ENCODE data around the gene DYNC2I2.

The DYNC2I2 gene

GRCh38 chr9:128685636-128686489 lies 29.2 kb upstream of the DYNC2I2 start:
- H3K4me3 ChIP-seq (ENCODE audit: low read depth, low read length): no peak overlapping the region
- no peak for DNase-seq
- H3K27me3 ChIP-seq: no peaks in the 10 kb centered on the region
- H3K4me1 ChIP-seq: peaks cover 4% of the 10 kb centered on the region
- H3K36me3 ChIP-seq: peaks cover 9% of the 10 kb centered on the region
- TF ChIP-seq, protein P1, sequence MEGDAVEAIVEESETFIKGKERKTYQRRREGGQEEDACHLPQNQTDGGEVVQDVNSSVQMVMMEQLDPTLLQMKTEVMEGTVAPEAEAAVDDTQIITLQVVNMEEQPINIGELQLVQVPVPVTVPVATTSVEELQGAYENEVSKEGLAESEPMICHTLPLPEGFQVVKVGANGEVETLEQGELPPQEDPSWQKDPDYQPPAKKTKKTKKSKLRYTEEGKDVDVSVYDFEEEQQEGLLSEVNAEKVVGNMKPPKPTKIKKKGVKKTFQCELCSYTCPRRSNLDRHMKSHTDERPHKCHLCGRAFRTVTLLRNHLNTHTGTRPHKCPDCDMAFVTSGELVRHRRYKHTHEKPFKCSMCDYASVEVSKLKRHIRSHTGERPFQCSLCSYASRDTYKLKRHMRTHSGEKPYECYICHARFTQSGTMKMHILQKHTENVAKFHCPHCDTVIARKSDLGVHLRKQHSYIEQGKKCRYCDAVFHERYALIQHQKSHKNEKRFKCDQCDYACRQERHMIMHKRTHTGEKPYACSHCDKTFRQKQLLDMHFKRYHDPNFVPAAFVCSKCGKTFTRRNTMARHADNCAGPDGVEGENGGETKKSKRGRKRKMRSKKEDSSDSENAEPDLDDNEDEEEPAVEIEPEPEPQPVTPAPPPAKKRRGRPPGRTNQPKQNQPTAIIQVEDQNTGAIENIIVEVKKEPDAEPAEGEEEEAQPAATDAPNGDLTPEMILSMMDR (IDR thresholded peaks at IDR 0.05; ENCODE audit: low read depth, low read length): no peak
- no peaks in the 10 kb centered on the region for H3K9me3 ChIP-seq

DNA sequence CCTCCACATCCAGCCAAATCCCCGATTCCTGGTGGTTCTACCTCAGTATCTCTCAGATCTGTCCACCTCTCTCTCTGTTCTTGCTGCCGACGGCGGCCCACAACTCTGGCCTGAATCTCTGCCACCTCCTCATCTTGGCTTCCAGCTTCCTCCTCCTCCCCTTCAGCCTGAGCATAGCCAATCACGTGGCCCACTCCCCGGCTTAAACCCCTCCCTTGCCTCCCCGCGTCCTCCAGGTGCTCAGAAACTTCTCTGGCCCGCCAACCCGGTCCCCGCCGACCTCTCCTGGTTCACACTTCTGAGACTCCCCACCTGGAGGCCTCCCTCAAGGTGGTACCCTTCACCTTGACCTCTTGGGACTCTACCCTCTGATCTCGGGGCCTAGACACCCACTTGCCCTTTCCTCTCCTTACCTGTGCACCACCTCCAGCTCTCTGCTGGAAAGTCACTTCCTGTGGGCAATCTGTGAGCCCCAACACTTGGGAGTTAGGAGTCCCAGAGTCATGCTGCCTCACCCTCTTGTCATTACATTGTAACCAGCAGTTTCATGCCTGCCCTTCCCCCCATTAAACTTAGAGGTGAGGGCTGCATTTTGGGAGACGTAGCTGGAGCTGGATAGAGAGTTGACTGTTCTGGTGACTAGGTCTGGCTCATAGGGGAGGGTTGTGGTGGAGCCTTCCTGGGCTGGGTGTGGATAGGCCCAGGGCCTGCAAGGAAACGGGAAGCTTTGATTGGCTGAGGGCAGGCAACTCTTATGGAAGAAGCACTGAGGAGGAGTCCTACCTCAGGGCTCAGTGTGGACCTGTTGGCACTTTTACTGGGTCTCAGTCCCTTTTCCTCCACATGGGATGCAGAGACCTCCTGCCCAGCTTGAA lies 27.9 kb upstream of the DYNC2I2 start:
- no peaks in the 10 kb centered on the region for H3K9me3 ChIP-seq
- no peaks in the 10 kb centered on the region; the same call in 1 of the 2 replicates for H3K36me3 ChIP-seq
- peak overlapping the region; percentile 66 for H3K4me3 ChIP-seq (ENCODE audit: low read depth, low read length)
- H3K4me1 ChIP-seq: peaks cover 4% of the 10 kb centered on the region
- H3K27me3 ChIP-seq: no peaks in the 10 kb centered on the region
- TF ChIP-seq, protein P1 (IDR thresholded peaks at IDR 0.05; ENCODE audit: low read depth, low read length): no peak
- DNase-seq: peak; percentile 57

GRCh38 chr9:128684065-128684324 lies 27.3 kb upstream of the DYNC2I2 start:
- no peaks in the 10 kb centered on the region for H3K27me3 ChIP-seq
- no peak for DNase-seq
- peaks cover 4% of the 10 kb centered on the region for H3K4me1 ChIP-seq

DNA sequence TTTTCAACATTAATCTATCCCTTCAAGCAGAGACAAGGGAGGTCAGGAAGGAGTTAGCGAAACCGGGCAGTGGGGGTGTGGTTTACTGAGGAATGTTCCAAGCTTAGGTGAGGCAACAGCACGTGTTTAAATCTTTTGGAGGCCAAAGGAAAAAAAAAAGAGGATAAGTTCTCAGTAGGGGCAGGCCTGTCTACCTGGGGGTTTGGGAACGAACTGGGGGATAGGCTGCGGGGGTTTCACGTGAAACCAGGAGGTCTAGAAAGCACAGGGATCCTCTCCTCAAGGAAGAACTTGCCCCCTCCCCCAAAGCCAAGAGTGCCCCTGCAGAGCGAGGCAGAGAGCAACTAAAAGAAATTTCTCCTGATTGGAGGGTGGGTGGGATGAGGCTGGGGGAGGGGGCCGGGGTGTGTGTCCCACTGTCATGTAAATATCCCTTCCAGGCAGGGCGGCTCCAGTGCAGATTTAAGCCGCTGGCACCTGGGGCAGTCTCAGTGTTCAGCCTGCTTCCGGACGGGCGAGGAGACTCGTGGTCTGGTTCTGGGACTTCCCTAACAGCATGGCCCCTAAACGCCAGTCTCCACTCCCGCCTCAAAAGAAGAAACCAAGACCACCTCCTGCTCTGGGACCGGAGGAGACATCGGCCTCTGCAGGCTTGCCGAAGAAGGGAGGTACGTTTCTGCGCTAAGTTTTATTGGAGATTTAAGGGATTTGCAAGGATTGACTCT lies 26.9 kb upstream of the DYNC2I2 start:
- H3K4me1 ChIP-seq: peaks cover 4% of the 10 kb centered on the region
- TF ChIP-seq, protein P1 (IDR thresholded peaks at IDR 0.05; ENCODE audit: low read depth, low read length): no peak
- H3K4me3 ChIP-seq (ENCODE audit: low read depth, low read length): peak overlapping the region; percentile 66
- H3K9me3 ChIP-seq: no peaks in the 10 kb centered on the region
- H3K27me3 ChIP-seq: no peaks in the 10 kb centered on the region
- peak; percentile 39 for DNase-seq
- H3K36me3 ChIP-seq: no peaks in the 10 kb centered on the region

More at GRCh38 chr9:128684065-128684324, 27.3 kb upstream of the DYNC2I2 start:
- TF ChIP-seq, protein P1 (IDR thresholded peaks at IDR 0.05; ENCODE audit: low read depth, low read length): no peak
- Histone ChIP-seq H3K9me3 (no peaks in the 10 kb centered on the region), H3K36me3 (no peaks in the 10 kb centered on the region), H3K4me3 (ENCODE audit: low read depth, low read length) (peak overlapping the region; percentile 66)

DNA sequence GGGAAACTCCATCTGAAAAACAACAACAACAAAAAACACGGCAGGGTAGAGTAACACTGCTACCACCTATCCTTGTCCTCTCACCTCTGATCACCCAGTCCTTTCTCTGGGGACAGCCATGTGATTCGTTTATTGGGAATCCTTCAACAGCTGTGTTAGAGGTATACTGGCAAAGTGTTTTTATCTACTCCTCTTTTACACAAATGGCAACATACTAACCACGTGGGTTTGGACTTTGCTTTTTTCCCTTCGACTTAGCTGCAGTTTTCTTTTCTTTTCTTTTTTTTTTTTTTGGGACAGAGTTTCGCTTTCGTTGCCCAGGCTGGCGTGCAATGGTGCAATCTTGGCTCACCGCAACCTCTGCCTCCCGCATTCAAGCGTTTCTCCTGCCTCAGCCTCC lies 21.1 kb upstream of the DYNC2I2 start:
- no peaks in the 10 kb centered on the region for H3K9me3 ChIP-seq
- no peaks in the 10 kb centered on the region for H3K36me3 ChIP-seq
- DNase-seq: no peak
- TF ChIP-seq, protein P1 (IDR thresholded peaks at IDR 0.05; ENCODE audit: low read depth, low read length): no peak
- no peak overlapping the region for H3K4me3 ChIP-seq (ENCODE audit: low read depth, low read length)
- no peaks in the 10 kb centered on the region for H3K4me1 ChIP-seq
- H3K27me3 ChIP-seq: no peaks in the 10 kb centered on the region

Measured in BE2C (cell line).